22Rv1 (cell line): ENCODE measurements around the gene CTBP1.

Source experiments
- H3K27ac ChIP-seq: fragments of 450-650 bp; 2 replicates; pipeline ENCODE4 v1.5.1; 2017
- ZFX ChIP-seq: fragments of 450-650 bp; IDR thresholded peaks from 2 replicates; pipeline ENCODE4 v1.6.1; 2017; ENCODE audit warnings: antibody characterized with exemption, borderline replicate concordance
- TF ChIP-seq, protein P1 (sequence below): fragments of 450-650 bp; IDR thresholded peaks from 2 replicates; pipeline ENCODE4 v1.5.1; 2017; ENCODE audit warnings: mild to moderate bottlenecking

Gene CTBP1

DNA sequence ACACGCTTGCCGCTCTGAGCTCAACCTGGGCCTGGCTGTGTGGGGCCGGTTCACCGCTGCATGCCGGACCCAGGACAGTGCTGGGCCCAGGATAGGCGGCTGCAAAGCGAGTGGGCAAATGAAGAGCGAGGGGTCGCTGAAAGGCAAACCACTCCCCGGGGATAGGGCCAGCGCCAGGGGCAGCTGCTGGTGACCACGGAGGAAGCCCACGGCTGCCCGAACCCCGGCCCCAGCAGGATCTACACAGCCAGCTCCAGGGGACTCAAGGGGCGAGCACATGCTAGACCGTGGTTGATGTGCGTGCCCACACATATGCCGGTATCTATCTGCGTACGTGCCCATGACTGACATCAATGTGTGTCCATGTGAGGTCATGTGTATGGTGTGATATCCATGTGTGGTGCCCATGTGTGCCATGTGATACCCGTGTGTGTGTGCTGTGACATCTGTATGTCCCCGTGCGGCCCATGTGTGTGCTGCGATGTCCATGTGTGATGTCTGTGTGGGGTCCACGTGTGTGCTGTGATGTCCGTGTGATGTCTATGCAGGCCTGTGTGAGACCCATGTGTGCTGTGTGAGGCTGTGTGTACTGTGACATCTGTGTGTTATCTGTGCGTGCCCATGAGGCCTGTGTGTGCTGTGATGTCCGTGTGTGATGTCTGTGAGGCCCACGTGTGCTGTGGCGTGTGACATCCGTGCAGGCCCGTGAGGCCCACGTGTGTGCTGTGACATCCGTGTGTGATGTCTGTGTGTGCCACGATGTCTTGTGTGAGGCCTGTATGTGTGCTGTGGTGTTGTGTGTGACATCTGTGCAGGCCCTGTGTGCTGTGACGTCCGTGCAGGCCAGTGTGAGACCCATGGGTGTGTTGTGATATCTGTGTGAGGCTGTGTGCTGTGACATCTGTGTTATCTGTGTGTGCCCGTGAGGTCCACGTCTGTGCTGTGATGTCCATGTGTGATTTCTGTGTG, 24.8 kb downstream of the CTBP1 start:
- H3K27ac ChIP-seq, result no peak overlapping the region
- no peak for TF ChIP-seq ZFX
- TF ChIP-seq, protein P1, sequence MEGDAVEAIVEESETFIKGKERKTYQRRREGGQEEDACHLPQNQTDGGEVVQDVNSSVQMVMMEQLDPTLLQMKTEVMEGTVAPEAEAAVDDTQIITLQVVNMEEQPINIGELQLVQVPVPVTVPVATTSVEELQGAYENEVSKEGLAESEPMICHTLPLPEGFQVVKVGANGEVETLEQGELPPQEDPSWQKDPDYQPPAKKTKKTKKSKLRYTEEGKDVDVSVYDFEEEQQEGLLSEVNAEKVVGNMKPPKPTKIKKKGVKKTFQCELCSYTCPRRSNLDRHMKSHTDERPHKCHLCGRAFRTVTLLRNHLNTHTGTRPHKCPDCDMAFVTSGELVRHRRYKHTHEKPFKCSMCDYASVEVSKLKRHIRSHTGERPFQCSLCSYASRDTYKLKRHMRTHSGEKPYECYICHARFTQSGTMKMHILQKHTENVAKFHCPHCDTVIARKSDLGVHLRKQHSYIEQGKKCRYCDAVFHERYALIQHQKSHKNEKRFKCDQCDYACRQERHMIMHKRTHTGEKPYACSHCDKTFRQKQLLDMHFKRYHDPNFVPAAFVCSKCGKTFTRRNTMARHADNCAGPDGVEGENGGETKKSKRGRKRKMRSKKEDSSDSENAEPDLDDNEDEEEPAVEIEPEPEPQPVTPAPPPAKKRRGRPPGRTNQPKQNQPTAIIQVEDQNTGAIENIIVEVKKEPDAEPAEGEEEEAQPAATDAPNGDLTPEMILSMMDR, result no peak

DNA sequence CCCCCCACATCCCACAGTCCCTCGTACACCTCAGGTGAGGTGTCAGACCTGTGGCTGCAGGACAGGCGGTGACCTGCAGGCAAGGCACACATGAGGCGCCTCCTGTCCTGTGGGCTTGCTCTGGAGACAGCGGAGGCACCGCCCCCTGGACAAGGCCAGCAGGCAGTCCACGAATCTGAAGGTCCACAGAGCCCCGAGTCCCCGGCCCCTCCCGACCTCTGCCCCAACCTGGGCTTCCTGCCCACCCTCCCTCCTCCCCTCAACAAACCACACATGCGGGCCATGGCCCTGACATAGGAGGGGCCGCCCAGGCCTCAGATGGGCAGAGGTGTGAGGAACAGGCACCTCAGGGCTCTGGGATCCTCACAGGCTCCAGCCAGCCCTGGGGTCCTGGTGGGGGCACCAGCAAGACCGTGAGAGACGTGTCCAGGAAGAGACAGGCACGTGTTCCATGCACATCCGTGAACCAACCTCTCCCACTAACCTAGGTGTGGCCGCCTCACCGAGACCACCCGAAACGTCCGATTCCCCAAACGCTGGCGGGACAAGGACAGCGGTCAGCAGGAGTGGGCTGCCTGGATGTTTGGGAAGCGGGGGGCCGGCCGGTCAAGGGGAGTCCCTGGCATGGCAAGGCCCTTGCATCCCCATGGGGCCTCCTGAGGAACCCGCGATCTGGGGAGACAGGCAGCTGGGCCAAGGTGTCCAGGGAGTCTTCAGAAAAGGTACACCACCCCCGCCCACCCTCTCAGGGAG, 25.8 kb downstream of the CTBP1 start:
- no peak overlapping the region for H3K27ac ChIP-seq
- TF ChIP-seq, protein P1, result no peak
- TF ChIP-seq ZFX, result no peak

DNA sequence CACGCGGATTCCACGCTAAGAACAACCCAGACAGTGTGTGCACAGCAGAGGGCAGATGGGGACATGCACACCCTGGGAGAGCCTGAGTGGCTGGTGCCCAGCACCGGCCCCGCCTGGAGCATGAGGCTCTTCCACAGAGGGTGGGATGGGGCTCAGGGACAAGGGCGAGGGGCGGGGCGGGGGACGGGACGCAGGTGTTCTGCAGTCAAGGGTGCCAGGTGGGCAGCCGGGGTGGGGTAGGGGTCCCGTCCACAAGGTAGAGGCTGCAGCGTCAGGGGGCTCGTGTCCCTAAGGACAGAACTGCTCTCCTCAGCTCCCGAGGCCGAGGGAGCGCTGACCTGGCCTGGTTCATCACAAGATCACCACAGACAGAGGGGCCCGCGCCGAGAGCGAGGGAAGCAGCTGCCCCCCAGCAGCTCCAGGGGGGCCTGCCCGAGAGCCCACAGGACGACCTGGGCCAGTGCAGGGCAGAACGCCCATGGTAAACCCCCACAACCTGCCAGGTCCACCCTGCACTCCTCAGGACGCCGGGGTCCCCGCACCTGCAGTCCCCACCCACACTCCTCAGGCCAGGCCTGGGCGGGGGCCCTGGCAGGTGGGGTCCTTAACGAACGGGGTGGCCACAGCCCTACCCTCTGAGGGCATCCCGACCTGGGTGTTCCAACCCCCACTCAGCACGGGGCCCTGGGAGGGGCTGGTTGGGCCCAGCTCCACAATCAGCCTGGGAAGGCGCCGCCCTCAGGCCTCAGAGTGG, 26.7 kb downstream of the CTBP1 start:
- no peak overlapping the region for H3K27ac ChIP-seq
- TF ChIP-seq, protein P1, result no peak
- no peak for TF ChIP-seq ZFX

DNA sequence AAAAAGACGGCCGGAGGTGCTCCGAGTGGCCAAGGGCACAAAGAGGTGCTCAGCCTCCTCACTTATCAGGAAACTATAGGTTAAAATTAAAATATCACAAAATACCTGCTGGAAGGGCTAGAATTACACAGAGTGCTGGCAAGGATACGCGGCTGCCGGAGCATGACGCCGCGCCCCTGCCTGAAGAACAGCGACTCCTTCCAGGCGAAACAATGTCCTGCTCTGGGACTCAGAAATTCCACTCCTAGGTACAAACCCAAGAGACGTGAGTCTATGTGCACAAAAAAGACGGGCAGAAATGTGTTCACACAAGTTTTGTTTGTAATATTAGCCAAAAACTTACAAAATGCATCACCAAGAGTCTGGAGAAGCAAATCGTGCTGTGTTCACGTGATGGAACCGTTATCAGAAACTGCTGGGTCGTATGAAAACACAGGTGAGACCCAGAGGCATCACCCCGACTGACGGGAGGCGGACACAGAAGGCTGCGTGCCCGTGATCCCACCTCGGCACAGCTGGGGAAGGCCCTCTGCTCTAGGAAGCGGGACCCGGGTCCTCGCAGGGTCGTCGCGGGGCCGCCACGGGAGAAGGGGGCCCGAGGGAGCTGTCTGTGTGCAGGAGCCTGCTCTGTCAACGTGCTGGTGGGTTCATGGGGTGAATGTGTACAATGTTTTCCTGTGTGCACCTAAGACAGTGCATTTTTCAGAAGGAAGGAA, 27.6 kb downstream of the CTBP1 start:
- no peak overlapping the region for H3K27ac ChIP-seq
- TF ChIP-seq, protein P1, result no peak
- TF ChIP-seq ZFX, result no peak

DNA sequence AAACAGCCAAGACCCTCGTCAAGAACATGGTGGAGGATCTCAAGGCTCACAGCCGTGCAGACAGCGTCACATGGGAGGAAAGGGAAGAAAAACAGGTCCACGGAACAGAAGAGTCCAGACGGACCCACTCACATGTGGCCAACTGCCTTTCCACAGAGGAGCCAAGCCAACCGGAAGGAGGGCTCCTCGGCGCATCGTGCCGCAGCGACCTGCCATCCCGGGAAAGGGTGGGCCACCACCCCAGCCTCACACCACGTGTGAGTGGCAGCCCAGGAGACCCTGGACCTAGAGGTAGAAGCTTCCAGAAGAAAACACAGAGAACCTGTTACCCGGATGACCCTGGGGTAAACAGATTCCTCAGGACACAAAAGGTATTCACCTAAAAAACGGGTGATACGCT, 28.4 kb downstream of the CTBP1 start:
- no peak for TF ChIP-seq ZFX
- TF ChIP-seq, protein P1, result no peak

DNA sequence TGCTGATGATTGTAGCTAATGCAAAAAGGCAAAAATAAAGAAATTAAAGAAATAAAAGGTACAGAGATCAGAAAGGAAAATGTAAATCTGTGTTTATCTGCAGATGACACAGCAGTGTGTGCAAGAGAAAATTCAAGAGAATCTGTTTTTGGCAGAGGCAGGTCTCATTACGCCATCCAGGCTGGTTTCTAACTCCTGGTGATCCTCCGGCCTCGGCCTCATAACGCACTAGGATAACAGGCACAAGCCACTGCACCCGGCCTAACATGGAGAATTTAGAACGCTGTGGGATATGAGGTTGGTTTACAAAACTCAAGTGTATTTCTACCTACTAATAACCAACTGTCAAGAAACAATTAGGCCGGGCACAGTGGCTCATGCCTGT, 29.4 kb downstream of the CTBP1 start:
- TF ChIP-seq, protein P1, result no peak
- TF ChIP-seq ZFX, result no peak
- H3K27ac ChIP-seq, result no peak overlapping the region

More for the DNA sequence above, 28.4 kb downstream of the CTBP1 start:
- H3K27ac ChIP-seq, result no peak overlapping the region
